Peyer's patch (tissue), 4 donors: ENCODE results near the gene PKP2. TPM values are rescaled to one million over a fixed set of nuclear protein-coding genes. Genes with fewer than 3 reads are reported as not detected.

Experiments
- DNase-seq, 3 donors: peaks; one replicate each; pipeline ENCODE4 v3.0.0-alpha.2; 2017 to 2019
- H3K27ac ChIP-seq, 4 donors: fragments of 200-600 bp; sonication (generic); one replicate each; pipeline ENCODE4 v1.5.1; 2016 to 2019
- H3K27me3 ChIP-seq, 2 donors: fragments of 200-600 bp; sonication (generic); one replicate each; pipeline ENCODE4 v1.5.1; 2019
- H3K36me3 ChIP-seq, 3 donors: fragments of 200-600 bp; sonication (generic); one replicate each; pipeline ENCODE4 v1.5.1; 2016 to 2019
- H3K4me1 ChIP-seq, 4 donors: fragments of 200-600 bp; sonication (generic); one replicate each; pipeline ENCODE4 v1.5.1; 2016 to 2019
- H3K4me3 ChIP-seq, 4 donors: fragments of 200-600 bp; sonication (generic); 1 replicate in 3 of 4; 2 replicates in 1 of 4; pipeline ENCODE4 v1.5.1; 2016 to 2019; ENCODE audit warnings: mild to moderate bottlenecking in 1 of 4
- H3K9me3 ChIP-seq, 4 donors: fragments of 200-600 bp; sonication (generic); one replicate each; pipeline ENCODE4 v1.5.1; 2016 to 2019; ENCODE audit warnings: mild to moderate bottlenecking in 1 of 4
- POLR2A ChIP-seq, 2 donors: fragments of 450-650 bp; IDR thresholded peaks; one replicate each; pipeline ENCODE4 v1.5.1; 2017; ENCODE audit warnings: antibody characterized with exemption in 2 of 2, mild to moderate bottlenecking in 2 of 2, moderate library complexity in 2 of 2
- total RNA-seq, 4 donors: library from RNA; depleted of rRNA; stranded (reverse); fragments of >200 nt; gene quantifications; one replicate each; pipeline ENCODE4 v1.1.0, GENCODE V29; 2016
- TF ChIP-seq, protein P1 (sequence below), 6 experiments: fragments of 450-650 bp in 4 of 6; fragments of 200-600 bp in 2 of 6; sonication (generic) in 1 of 6; IDR thresholded peaks; one replicate each; pipeline ENCODE4 v1.5.1; 2017 to 2019; ENCODE audit warnings: antibody characterized with exemption in 6 of 6, mild to moderate bottlenecking in 3 of 6, moderate library complexity in 1 of 6

Gene PKP2
- total RNA-seq, 4 donors from 2014 or later = 42.9 to 103 (median 64.8) TPM

DNA sequence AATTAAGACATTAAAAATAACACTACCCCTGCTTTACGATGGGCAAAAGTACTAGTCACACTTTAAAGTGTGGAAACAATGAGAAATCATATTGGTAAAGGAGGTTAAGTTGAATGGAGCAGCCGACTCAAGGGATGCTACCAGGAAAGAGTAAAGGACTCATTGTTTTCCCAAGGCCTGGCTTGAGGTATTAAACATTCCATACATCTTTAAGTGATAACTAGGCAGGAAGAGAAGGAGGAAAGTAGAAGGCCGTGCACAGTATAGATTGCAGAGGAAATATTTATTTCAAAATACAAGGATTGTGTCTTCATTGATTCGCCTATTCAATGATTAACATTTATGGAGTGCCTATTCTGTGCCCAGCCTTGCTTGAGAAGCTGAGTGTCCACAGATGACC lies 120.3 kb downstream of the PKP2 start:
- H3K9me3 ChIP-seq = no peaks in the 10 kb centered on the region
- H3K27ac ChIP-seq = no peak overlapping the region
- no peak overlapping the region for H3K4me3 ChIP-seq
- DNase-seq = no peak
- no peaks in the 10 kb centered on the region for H3K36me3 ChIP-seq
- no peaks in the 10 kb centered on the region for H3K27me3 ChIP-seq
- no peak for TF ChIP-seq POLR2A (IDR thresholded peaks at IDR 0.05)
- TF ChIP-seq, protein P1, sequence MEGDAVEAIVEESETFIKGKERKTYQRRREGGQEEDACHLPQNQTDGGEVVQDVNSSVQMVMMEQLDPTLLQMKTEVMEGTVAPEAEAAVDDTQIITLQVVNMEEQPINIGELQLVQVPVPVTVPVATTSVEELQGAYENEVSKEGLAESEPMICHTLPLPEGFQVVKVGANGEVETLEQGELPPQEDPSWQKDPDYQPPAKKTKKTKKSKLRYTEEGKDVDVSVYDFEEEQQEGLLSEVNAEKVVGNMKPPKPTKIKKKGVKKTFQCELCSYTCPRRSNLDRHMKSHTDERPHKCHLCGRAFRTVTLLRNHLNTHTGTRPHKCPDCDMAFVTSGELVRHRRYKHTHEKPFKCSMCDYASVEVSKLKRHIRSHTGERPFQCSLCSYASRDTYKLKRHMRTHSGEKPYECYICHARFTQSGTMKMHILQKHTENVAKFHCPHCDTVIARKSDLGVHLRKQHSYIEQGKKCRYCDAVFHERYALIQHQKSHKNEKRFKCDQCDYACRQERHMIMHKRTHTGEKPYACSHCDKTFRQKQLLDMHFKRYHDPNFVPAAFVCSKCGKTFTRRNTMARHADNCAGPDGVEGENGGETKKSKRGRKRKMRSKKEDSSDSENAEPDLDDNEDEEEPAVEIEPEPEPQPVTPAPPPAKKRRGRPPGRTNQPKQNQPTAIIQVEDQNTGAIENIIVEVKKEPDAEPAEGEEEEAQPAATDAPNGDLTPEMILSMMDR (IDR thresholded peaks at IDR 0.05) = no peak
- H3K4me1 ChIP-seq = peaks cover 0 to 4% (median 0%) of the 10 kb centered on the region in 4 donors

DNA sequence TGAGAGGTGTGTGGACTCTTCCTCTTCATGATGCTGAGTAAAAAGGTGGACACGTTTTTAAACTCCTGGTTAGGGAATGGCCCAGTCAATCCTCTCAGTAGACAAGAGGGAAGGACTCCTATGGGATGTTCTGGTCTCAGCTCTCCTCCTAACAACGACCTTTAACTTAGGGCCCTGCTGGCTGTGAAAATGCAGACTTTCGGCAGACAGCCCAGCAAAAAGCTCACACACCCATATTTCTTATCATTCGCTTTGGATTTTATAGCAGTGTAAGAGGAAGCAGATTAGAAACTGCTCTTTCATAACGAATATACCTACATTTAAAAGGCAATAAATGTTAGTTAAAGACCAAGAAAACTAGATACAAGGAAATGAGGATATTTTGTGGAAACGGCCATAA lies 122.9 kb downstream of the PKP2 start:
- Histone ChIP-seq H3K27me3 (no peaks in the 10 kb centered on the region), H3K27ac (no peak overlapping the region), H3K4me1 (peaks cover 0 to 15% (median 0%) of the 10 kb centered on the region in 4 donors), H3K36me3 (no peaks in the 10 kb centered on the region), H3K4me3 (no peak overlapping the region), H3K9me3 (no peaks in the 10 kb centered on the region)
- TF ChIP-seq, protein P1 (IDR thresholded peaks at IDR 0.05) = no peak
- TF ChIP-seq POLR2A (IDR thresholded peaks at IDR 0.05) = no peak
- DNase-seq = no peak

DNA sequence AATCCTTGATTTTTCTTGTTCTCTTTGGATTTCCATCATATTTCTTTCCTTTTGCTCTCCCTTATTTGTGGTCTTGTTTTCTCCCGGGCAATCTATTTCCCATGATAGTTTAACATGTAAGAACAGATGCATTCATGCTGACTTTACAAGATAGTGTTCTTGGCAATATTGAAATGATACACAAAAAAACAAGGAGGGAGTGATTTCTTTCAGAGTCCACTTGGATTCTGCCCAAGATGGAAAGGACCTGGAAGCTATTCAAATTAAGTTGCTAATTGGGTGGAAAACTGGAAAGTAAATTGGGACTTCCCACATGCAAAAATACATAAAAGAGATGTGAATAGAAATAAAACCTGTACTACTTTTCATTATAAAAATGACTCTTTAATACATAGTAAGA lies 126.4 kb downstream of the PKP2 start:
- Histone ChIP-seq H3K27me3 (no peaks in the 10 kb centered on the region), H3K4me3 (no peak overlapping the region), H3K36me3 (no peaks in the 10 kb centered on the region), H3K27ac (no peak overlapping the region), H3K9me3 (no peaks in the 10 kb centered on the region), H3K4me1 (peaks cover 0 to 18% (median 0%) of the 10 kb centered on the region in 4 donors)
- TF ChIP-seq, protein P1 (IDR thresholded peaks at IDR 0.05) = no peak
- TF ChIP-seq POLR2A (IDR thresholded peaks at IDR 0.05) = no peak
- no peak for DNase-seq

DNA sequence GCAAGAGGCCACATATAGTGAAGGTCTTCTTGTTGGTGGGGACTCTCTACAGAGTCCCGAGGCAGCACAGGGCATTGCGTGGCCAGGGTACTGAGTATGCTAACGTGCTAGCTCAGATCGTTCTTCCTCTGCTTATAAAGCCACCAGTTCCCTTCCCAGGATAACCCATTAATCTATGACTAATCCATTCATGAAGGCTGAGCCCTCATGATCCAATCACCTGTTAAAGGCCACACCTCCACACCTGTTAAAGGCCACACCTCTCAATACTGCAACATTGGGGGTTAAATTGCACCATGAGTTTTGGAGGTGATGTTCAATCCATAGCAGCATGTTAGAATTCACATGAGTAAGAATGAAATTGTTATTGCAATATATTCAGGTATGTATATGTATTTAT lies 128.1 kb downstream of the PKP2 start:
- DNase-seq = no peak
- H3K4me3 ChIP-seq = no peak overlapping the region
- TF ChIP-seq, protein P1 (IDR thresholded peaks at IDR 0.05) = no peak
- TF ChIP-seq POLR2A (IDR thresholded peaks at IDR 0.05) = no peak

DNA sequence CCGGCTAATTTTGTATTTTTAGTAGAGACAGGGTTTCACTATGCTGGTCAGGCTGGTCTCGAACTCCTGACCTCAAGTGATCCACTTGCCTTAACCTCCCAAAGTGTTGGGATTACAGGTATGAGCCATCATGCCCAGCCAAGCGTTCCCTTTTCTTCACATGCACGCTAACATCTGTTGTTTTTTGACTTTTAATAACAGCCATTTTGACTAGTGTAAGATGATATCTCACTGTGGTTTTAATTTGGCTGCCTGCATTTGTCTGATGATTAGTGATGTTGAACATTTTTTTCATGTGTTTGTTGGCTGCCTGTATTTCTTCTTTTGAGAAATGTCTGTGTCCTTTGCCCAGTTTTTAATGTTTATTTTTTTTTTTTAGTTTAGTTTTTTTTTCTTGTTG lies 130.7 kb downstream of the PKP2 start:
- no peaks in the 10 kb centered on the region for H3K9me3 ChIP-seq
- no peak for DNase-seq
- no peak overlapping the region for H3K4me3 ChIP-seq
- H3K27me3 ChIP-seq = no peaks in the 10 kb centered on the region
- H3K4me1 ChIP-seq = peaks cover 0 to 13% (median 0%) of the 10 kb centered on the region in 4 donors
- TF ChIP-seq, protein P1 (IDR thresholded peaks at IDR 0.05) = no peak
- TF ChIP-seq POLR2A (IDR thresholded peaks at IDR 0.05) = no peak
- H3K36me3 ChIP-seq = no peaks in the 10 kb centered on the region
- no peak overlapping the region for H3K27ac ChIP-seq

More for the DNA sequence above, 128.1 kb downstream of the PKP2 start:
- H3K36me3 ChIP-seq = no peaks in the 10 kb centered on the region
- no peaks in the 10 kb centered on the region for H3K27me3 ChIP-seq
- no peaks in the 10 kb centered on the region for H3K9me3 ChIP-seq
- H3K4me1 ChIP-seq = peaks cover 0 to 18% (median 0%) of the 10 kb centered on the region in 4 donors
- H3K27ac ChIP-seq = no peak overlapping the region

DNA sequence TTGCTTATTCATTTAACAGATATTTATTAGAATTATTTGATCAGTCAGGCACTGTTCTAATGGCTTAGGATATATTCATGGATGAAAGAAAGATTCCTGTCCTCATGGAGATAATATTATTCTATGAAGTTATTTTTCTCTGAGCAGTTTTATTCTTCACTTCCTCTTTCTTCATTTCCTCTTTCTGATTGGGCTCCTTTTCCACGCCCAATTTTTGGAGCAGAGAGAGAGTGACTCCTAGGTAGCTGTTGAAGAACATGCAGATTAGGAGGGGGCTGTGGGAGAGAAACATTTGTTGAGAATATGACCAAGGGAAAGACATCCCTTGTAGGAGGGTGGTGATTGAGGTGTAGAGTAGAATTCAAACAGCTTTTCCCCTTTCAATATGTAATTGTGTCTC lies 134.9 kb downstream of the PKP2 start:
- Histone ChIP-seq H3K36me3 (no peaks in the 10 kb centered on the region), H3K4me3 (no peak overlapping the region), H3K27me3 (no peaks in the 10 kb centered on the region), H3K27ac (no peak overlapping the region), H3K9me3 (no peaks in the 10 kb centered on the region), H3K4me1 (peaks cover 0 to 2% (median 0%) of the 10 kb centered on the region in 4 donors)
- no peak for TF ChIP-seq POLR2A (IDR thresholded peaks at IDR 0.05)
- TF ChIP-seq, protein P1 (IDR thresholded peaks at IDR 0.05) = no peak
- no peak for DNase-seq
